GM21515 (cell line): ENCODE data around the gene ETV1.

Experiments used
- ATAC-seq: cut with Tn5 transposase; IDR thresholded peaks from one replicate; pipeline ENCODE4 v1.9.1; 2021; ENCODE audit not compliant: unreplicated experiment

The ETV1 gene

GRCh38 chr7:13882051-13882450, 107.4 kb downstream of the ETV1 start:
- no peak for ATAC-seq

- no peak for ATAC-seq
Measured at GRCh38 chr7:13880789-13881188, 108.7 kb downstream of the ETV1 start.

GRCh38 chr7:13879994-13880686, 109.3 kb downstream of the ETV1 start:
- no peak for ATAC-seq

GRCh38 chr7:13879143-13879542, 110.3 kb downstream of the ETV1 start:
- no peak for ATAC-seq

GRCh38 chr7:13878154-13878553, 111.3 kb downstream of the ETV1 start:
- no peak for ATAC-seq

- no peak for ATAC-seq
Measured at GRCh38 chr7:13875496-13876074, 113.9 kb downstream of the ETV1 start.

- no peak for ATAC-seq
Measured at GRCh38 chr7:13874783-13875182, 114.7 kb downstream of the ETV1 start.

- no peak for ATAC-seq
Measured at GRCh38 chr7:13872709-13873108, 116.8 kb downstream of the ETV1 start.

GRCh38 chr7:13871008-13871407, 118.5 kb downstream of the ETV1 start:
- no peak for ATAC-seq

- no peak for ATAC-seq
Measured at GRCh38 chr7:13860734-13861133, 128.7 kb downstream of the ETV1 start.

GRCh38 chr7:13856012-13856411, 133.5 kb downstream of the ETV1 start:
- no peak for ATAC-seq

- no peak for ATAC-seq
Measured at GRCh38 chr7:13852281-13852968, 137.0 kb downstream of the ETV1 start.

GRCh38 chr7:13851736-13852135, 137.7 kb downstream of the ETV1 start:
- no peak for ATAC-seq

- no peak for ATAC-seq
Measured at GRCh38 chr7:13850185-13850752, 139.2 kb downstream of the ETV1 start.

- no peak for ATAC-seq
Measured at GRCh38 chr7:13849163-13849892, 140.1 kb downstream of the ETV1 start.

GRCh38 chr7:13848681-13849131, 140.8 kb downstream of the ETV1 start:
- ATAC-seq = no peak

- no peak for ATAC-seq
Measured at GRCh38 chr7:13846386-13846785, 143.1 kb downstream of the ETV1 start.

GRCh38 chr7:13845601-13846000, 143.9 kb downstream of the ETV1 start:
- no peak for ATAC-seq

- ATAC-seq = no peak
Measured at GRCh38 chr7:13844954-13845353, 144.5 kb downstream of the ETV1 start.

GRCh38 chr7:13841284-13841683, 148.2 kb downstream of the ETV1 start:
- ATAC-seq = no peak
